A549 (cell line): Measurements from ENCODE around the gene FHIT. TPM values are rescaled to one million over a fixed set of nuclear protein-coding genes. Genes with fewer than 3 reads are reported as not detected.

Experiments used
- ATAC-seq, 2 experiments: fragments of 200-7000 bp in 1 of 2; fragments of >200 bp in 1 of 2; cut with Nextera tagmentation in 1 of 2; cut with Tn5 transposase in 1 of 2; 3 replicates each; pipeline versions ENCODE4 v1.8.0 to v1.9.1; 2018 to 2020; ENCODE audit warnings: mild to moderate bottlenecking in 1 of 2, moderate library complexity in 1 of 2
- CTCF ChIA-PET: fragments of 300-600 bp; sonication (Branson Sonifier 250); formaldehyde crosslinking; extraction: SDS; loops from one replicate; lab custom pipeline; 2021; ENCODE audit warnings: antibody characterized with exemption, inconsistent platforms; lab: Yijun Ruan, JAX
- POLR2A ChIA-PET: fragments of 350-600 bp; formaldehyde crosslinking; extraction: SDS; loops from one replicate; lab custom pipeline; 2021; ENCODE audit warnings: antibody characterized with exemption, inconsistent platforms; lab: Yijun Ruan, JAX
- DNase-seq, 2 experiments: peaks; one replicate each; pipeline versions ENCODE4 v3.0.0 to v3.0.0-alpha.2; 2011 to 2016; ENCODE audit warnings: low read depth in 1 of 2, low spot score in 1 of 2
- FAIRE-seq: peaks from 2 replicates; lab custom pipeline; 2011; peaks lifted over from hg19 to GRCh38; lab: Jason Lieb, UNC
- H3K27ac ChIP-seq, 2 experiments: fragments of >200 bp; sonication (Bioruptor Twin); formaldehyde crosslinking; 3 replicates each; pipeline ENCODE4 v1.5.1; 2016 to 2017
- H3K4me1 ChIP-seq: fragments of >200 bp; sonication (Bioruptor Twin); formaldehyde crosslinking; 3 replicates; pipeline ENCODE4 v1.6.1; 2016
- H3K4me2 ChIP-seq: fragments of >200 bp; sonication (Bioruptor Twin); formaldehyde crosslinking; 3 replicates; pipeline ENCODE4 v1.6.1; 2016
- H3K4me3 ChIP-seq: fragments of >200 bp; sonication (Bioruptor Twin); formaldehyde crosslinking; 3 replicates; pipeline ENCODE4 v1.5.1; 2016
- H3K9me3 ChIP-seq: fragments of >200 bp; sonication (Bioruptor Twin); formaldehyde crosslinking; 3 replicates; pipeline ENCODE4 v1.6.1; 2016
- CEBPB ChIP-seq, 2 experiments: fragments of >200 bp in 1 of 2; sonication (Bioruptor Twin) in 1 of 2; formaldehyde crosslinking in 1 of 2; IDR thresholded peaks; 2 replicates each; pipeline ENCODE4 v1.6.1; 2012 to 2016
- CHD2 ChIP-seq: fragments of 150-350 bp; IDR thresholded peaks from 2 replicates; pipeline ENCODE4 v1.6.1; 2014; ENCODE audit warnings: low read length; ENCODE audit not compliant: partially characterized antibody
- EHF ChIP-seq: fragments of 250-450 bp; sonication (Bioruptor Pico); IDR thresholded peaks from 2 replicates; pipeline ENCODE4 v1.5.0; 2020; ENCODE audit warnings: mild to moderate bottlenecking
- ESRRA ChIP-seq: fragments of 150-350 bp; IDR thresholded peaks from 2 replicates; pipeline ENCODE4 v1.6.1; 2014; ENCODE audit warnings: mild to moderate bottlenecking, low read length, borderline replicate concordance
- FOSB ChIP-seq: fragments of 250-450 bp; sonication (Bioruptor Pico); IDR thresholded peaks from 2 replicates; pipeline ENCODE4 v1.5.0; 2020; ENCODE audit warnings: mild to moderate bottlenecking, moderate library complexity
- HDAC2 ChIP-seq: fragments of 200-600 bp; sonication (generic); IDR thresholded peaks from 2 replicates; pipeline ENCODE4 v1.6.1; 2016
- HEYL ChIP-seq: fragments of 250-450 bp; sonication (Bioruptor Pico); IDR thresholded peaks from 2 replicates; pipeline ENCODE4 v1.8.0; 2021; ENCODE audit warnings: mild to moderate bottlenecking, moderate library complexity
- HOXB13 ChIP-seq: fragments of 250-450 bp; sonication (Bioruptor Pico); IDR thresholded peaks from 2 replicates; pipeline ENCODE4 v1.5.0; 2020; ENCODE audit warnings: low read depth, mild to moderate bottlenecking, moderate library complexity
- HOXB5 ChIP-seq: fragments of 250-450 bp; sonication (Bioruptor Pico); IDR thresholded peaks from 2 replicates; pipeline ENCODE4 v1.5.0; 2020; ENCODE audit warnings: mild to moderate bottlenecking, moderate library complexity
- JUNB ChIP-seq: fragments of >200 bp; sonication (Bioruptor Twin); formaldehyde crosslinking; IDR thresholded peaks from 2 replicates; pipeline ENCODE4 v1.6.1; 2016
- MAZ ChIP-seq: fragments of 150-350 bp; IDR thresholded peaks from 2 replicates; pipeline ENCODE4 v1.6.1; 2014; ENCODE audit warnings: antibody characterized with exemption, low read depth, low read length, borderline replicate concordance
- NFE2L2 ChIP-seq: fragments of 150-350 bp; conservative IDR thresholded peaks from 2 replicates; pipeline ENCODE4 v1.6.1; 2014; ENCODE audit warnings: low read length
- NPAS2 ChIP-seq: fragments of 250-450 bp; sonication (Bioruptor Pico); IDR thresholded peaks from 2 replicates; pipeline ENCODE4 v1.8.0; 2022; ENCODE audit warnings: mild to moderate bottlenecking, moderate library complexity, borderline replicate concordance
- NR3C1 ChIP-seq: fragments of >200 bp; sonication (Bioruptor Twin); formaldehyde crosslinking; IDR thresholded peaks from 3 replicates; pipeline ENCODE4 v1.6.1; 2017
- POLR2AphosphoS2 ChIP-seq: conservative IDR thresholded peaks from 2 replicates; pipeline ENCODE4 v1.6.1; 2012; ENCODE audit warnings: low read length, improper control_type of control experiment, inconsistent platforms
- RCOR1 ChIP-seq: fragments of 150-350 bp; IDR thresholded peaks from 2 replicates; pipeline ENCODE4 v1.6.1; 2014; ENCODE audit warnings: antibody characterized with exemption, low read length, low read depth
- RFX5 ChIP-seq: fragments of 450-650 bp; IDR thresholded peaks from 2 replicates; pipeline ENCODE4 v1.7.1; 2014; ENCODE audit warnings: antibody characterized with exemption, mild to moderate bottlenecking, moderate library complexity
- TFCP2L1 ChIP-seq: fragments of 250-450 bp; sonication (Bioruptor Pico); IDR thresholded peaks from 2 replicates; pipeline ENCODE4 v1.5.0; 2021; ENCODE audit warnings: mild to moderate bottlenecking
- ZNF302 ChIP-seq: fragments of 250-450 bp; sonication (Bioruptor Pico); IDR thresholded peaks from 2 replicates; pipeline ENCODE4 v1.9.0; 2021; ENCODE audit warnings: inconsistent platforms, mild to moderate bottlenecking, moderate library complexity
- WGBS: methylation state at CpG from one replicate; pipeline ENCODE4 v1.1.6; 2017; ENCODE audit errors: missing lambda C conversion rate; 5-methylcytosine and 5-hydroxymethylcytosine counted together
- polyA plus RNA-seq, 4 experiments: library from polyadenylated mRNA; depleted of rRNA in 3 of 4; stranded (reverse); fragments of >200 nt; fragmentation: RNase III in 1 of 4; extraction: RNeasy Plus Mini Kit Qiagen cat#74134 plus additional on column Dnase treatment in 1 of 4; gene quantifications; 2 replicates in 3 of 4; 3 replicates in 1 of 4; pipeline ENCODE4 v1.2.3, GENCODE V29; 2011 to 2017
- TF ChIP-seq, protein P1 (sequence below): fragments of >200 bp; sonication (Bioruptor Twin); formaldehyde crosslinking; IDR thresholded peaks from 3 replicates; pipeline ENCODE4 v1.5.1; 2016
- TF ChIP-seq, protein P2 (sequence below): IDR thresholded peaks from 2 replicates; pipeline ENCODE4 v1.6.1; 2012
- TF ChIP-seq, protein P3 (sequence below): fragments of 250-450 bp; sonication (Bioruptor Pico); IDR thresholded peaks from 2 replicates; pipeline ENCODE4 v1.5.0; 2021; ENCODE audit warnings: mild to moderate bottlenecking, moderate library complexity, borderline replicate concordance
- TF ChIP-seq, protein P4 (sequence below): fragments of 150-350 bp; IDR thresholded peaks from 2 replicates; pipeline ENCODE4 v1.6.1; 2014; ENCODE audit warnings: low read depth, mild to moderate bottlenecking, low read length
- TF ChIP-seq, protein P5 (sequence below): fragments of >200 bp; sonication (Bioruptor Twin); formaldehyde crosslinking; IDR thresholded peaks from 2 replicates; pipeline ENCODE4 v1.6.1; 2016
- TF ChIP-seq, protein P6 (sequence below): IDR thresholded peaks from 2 replicates; pipeline ENCODE4 v1.6.1; 2012

The FHIT gene
- polyA plus RNA-seq, 2 of the 4 experiments (the other 2 are of a cell fraction), result 0.76 to 0.92 TPM

DNA sequence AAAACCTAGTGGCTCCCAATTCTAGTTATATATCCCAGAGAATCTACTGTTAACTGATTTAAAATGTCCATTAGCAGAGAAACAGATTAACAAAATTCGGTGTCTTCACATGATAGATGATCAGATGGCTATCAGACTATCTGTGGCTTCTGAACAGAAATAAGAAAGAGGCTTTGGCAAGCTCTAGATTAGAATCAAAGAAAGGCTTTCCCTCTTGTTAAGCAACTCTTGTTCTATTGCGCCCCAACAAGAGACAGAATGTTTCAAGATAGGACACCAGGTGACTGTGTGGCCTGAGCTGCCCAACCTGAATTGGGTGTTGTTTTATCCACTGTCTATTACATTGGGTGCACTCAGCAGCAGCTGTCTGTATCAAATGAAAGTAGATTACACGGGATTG lies 483.7 kb downstream of the FHIT start:
- Histone ChIP-seq H3K4me1 (no peaks in the 10 kb centered on the region), H3K27ac (no peak overlapping the region)
- no peak for TF ChIP-seq ESRRA
- no peak for TF ChIP-seq NR3C1
- TF ChIP-seq JUNB, result no peak
- no peak for TF ChIP-seq FOSB (CRISPR knock-in tag)
- no peak for TF ChIP-seq ZNF302 (CRISPR knock-in tag)
- TF ChIP-seq, protein P1, sequence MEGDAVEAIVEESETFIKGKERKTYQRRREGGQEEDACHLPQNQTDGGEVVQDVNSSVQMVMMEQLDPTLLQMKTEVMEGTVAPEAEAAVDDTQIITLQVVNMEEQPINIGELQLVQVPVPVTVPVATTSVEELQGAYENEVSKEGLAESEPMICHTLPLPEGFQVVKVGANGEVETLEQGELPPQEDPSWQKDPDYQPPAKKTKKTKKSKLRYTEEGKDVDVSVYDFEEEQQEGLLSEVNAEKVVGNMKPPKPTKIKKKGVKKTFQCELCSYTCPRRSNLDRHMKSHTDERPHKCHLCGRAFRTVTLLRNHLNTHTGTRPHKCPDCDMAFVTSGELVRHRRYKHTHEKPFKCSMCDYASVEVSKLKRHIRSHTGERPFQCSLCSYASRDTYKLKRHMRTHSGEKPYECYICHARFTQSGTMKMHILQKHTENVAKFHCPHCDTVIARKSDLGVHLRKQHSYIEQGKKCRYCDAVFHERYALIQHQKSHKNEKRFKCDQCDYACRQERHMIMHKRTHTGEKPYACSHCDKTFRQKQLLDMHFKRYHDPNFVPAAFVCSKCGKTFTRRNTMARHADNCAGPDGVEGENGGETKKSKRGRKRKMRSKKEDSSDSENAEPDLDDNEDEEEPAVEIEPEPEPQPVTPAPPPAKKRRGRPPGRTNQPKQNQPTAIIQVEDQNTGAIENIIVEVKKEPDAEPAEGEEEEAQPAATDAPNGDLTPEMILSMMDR, result no peak
- no peak for TF ChIP-seq HOXB13 (CRISPR knock-in tag)
- no peak for TF ChIP-seq CEBPB (IDR thresholded peaks at IDR 0.05)
- TF ChIP-seq, protein P2, sequence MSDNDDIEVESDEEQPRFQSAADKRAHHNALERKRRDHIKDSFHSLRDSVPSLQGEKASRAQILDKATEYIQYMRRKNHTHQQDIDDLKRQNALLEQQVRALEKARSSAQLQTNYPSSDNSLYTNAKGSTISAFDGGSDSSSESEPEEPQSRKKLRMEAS, result no peak
- TF ChIP-seq HOXB5, result no peak
- no peak for TF ChIP-seq NFE2L2
- TF ChIP-seq, protein P3, sequence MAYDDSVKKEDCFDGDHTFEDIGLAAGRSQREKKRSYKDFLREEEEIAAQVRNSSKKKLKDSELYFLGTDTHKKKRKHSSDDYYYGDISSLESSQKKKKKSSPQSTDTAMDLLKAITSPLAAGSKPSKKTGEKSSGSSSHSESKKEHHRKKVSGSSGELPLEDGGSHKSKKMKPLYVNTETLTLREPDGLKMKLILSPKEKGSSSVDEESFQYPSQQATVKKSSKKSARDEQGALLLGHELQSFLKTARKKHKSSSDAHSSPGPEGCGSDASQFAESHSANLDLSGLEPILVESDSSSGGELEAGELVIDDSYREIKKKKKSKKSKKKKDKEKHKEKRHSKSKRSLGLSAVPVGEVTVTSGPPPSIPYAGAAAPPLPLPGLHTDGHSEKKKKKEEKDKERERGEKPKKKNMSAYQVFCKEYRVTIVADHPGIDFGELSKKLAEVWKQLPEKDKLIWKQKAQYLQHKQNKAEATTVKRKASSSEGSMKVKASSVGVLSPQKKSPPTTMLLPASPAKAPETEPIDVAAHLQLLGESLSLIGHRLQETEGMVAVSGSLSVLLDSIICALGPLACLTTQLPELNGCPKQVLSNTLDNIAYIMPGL (CRISPR knock-in tag), result no peak
- no peak for TF ChIP-seq EHF (CRISPR knock-in tag)
- TF ChIP-seq CHD2, result no peak
- TF ChIP-seq RCOR1, result no peak
- TF ChIP-seq MAZ, result no peak
- TF ChIP-seq, protein P4, sequence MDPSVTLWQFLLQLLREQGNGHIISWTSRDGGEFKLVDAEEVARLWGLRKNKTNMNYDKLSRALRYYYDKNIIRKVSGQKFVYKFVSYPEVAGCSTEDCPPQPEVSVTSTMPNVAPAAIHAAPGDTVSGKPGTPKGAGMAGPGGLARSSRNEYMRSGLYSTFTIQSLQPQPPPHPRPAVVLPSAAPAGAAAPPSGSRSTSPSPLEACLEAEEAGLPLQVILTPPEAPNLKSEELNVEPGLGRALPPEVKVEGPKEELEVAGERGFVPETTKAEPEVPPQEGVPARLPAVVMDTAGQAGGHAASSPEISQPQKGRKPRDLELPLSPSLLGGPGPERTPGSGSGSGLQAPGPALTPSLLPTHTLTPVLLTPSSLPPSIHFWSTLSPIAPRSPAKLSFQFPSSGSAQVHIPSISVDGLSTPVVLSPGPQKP, result no peak
- TF ChIP-seq HEYL (CRISPR knock-in tag), result no peak
- no peak for TF ChIP-seq RFX5
- no peak for TF ChIP-seq HDAC2
- TF ChIP-seq, all 56 proteins: peak for 0
- ATAC-seq (no peak), FAIRE-seq (no peak), DNase-seq (no peak)
- ChIA-PET POLR2A (no interaction called here), CTCF (no interaction called here)
- 28% methylated on average over 3 of the region's 3 CpGs for WGBS
- Histone ChIP-seq H3K4me2 (no peak overlapping the region), H3K4me3 (no peak overlapping the region), H3K9me3 (no peaks in the 10 kb centered on the region)

DNA sequence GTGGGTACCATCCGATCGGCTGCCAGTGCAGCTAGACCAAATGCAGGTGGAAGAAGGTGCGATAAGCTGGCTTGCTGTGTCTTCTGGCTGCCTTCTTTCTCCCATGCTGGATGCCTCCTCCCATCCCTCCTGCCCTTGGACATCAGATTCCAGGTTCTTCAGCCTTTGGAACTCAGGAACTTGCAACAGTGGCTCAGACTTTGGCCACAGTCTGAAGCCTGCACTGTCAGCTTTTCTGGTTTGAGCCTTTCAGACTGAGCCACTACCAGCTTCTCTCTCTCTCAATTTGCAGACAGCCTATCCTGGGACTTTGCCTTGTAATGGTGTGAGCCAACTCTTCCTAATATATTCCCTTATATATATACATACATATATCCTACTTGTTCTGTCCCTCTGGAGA lies 485.5 kb downstream of the FHIT start:
- ChIA-PET CTCF (no interaction called here), POLR2A (no interaction called here)
- H3K4me3 ChIP-seq, result no peak overlapping the region

More for the DNA sequence above, 485.5 kb downstream of the FHIT start:
- no peaks in the 10 kb centered on the region for H3K9me3 ChIP-seq
- FAIRE-seq, result no peak
- H3K4me2 ChIP-seq, result no peak overlapping the region
- no peak for ATAC-seq
- no peaks in the 10 kb centered on the region for H3K4me1 ChIP-seq
- TF ChIP-seq, protein P5, sequence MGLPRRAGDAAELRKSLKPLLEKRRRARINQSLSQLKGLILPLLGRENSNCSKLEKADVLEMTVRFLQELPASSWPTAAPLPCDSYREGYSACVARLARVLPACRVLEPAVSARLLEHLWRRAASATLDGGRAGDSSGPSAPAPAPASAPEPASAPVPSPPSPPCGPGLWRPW, result no peak
- TF ChIP-seq NFE2L2 (no peak), NPAS2 (no peak), RFX5 (no peak), HOXB13 (CRISPR knock-in tag) (no peak), RCOR1 (no peak), TFCP2L1 (no peak), EHF (CRISPR knock-in tag) (no peak), POLR2AphosphoS2 (no peak)
- TF ChIP-seq, protein P6, sequence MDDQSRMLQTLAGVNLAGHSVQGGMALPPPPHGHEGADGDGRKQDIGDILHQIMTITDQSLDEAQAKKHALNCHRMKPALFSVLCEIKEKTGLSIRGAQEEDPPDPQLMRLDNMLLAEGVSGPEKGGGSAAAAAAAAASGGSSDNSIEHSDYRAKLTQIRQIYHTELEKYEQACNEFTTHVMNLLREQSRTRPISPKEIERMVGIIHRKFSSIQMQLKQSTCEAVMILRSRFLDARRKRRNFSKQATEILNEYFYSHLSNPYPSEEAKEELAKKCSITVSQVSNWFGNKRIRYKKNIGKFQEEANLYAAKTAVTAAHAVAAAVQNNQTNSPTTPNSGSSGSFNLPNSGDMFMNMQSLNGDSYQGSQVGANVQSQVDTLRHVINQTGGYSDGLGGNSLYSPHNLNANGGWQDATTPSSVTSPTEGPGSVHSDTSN, result no peak
- TF ChIP-seq, protein P4, result no peak
- DNase-seq, result no peak
- 0% methylated on average over 1 of the region's 3 CpGs for WGBS
- no peak overlapping the region for H3K27ac ChIP-seq
